Spleen (tissue), 11 donors: ENCODE measurements around the gene ASAP2. TPM values are rescaled to one million over a fixed set of nuclear protein-coding genes. Genes with fewer than 3 reads are reported as not detected.
"Not testable (repeated sequence)": the region's sequence is repeated elsewhere in the genome, so short reads cannot be mapped to it uniquely, and the experiment has no call there.

Experiments
- DNase-seq: peaks from one replicate; pipeline ENCODE4 v3.0.0-alpha.2; 2020
- H3K27ac ChIP-seq, 8 donors: fragments of 200-600 bp; sonication (generic) in 7 of 8; 1 replicate in 4 of 8; 2 replicates in 4 of 8; pipeline versions ENCODE4 v1.5.0 to v1.8.0; 2016 to 2021; ENCODE audit warnings: inconsistent platforms in 4 of 8, mild to moderate bottlenecking in 4 of 8, moderate library complexity in 1 of 8
- H3K27me3 ChIP-seq, 7 donors: fragments of 200-600 bp; sonication (generic) in 6 of 7; replicated peaks in 1 of 7; 1 replicate in 4 of 7; 2 replicates in 3 of 7; pipeline versions ENCODE4 v1.5.0 to v1.8.0; 2016 to 2021; ENCODE audit warnings: inconsistent platforms in 3 of 7, mild to moderate bottlenecking in 1 of 7
- H3K36me3 ChIP-seq, 6 donors: fragments of 200-600 bp; sonication (generic) in 5 of 6; 1 replicate in 4 of 6; 2 replicates in 2 of 6; pipeline versions ENCODE4 v1.5.0 to v1.8.0; 2016 to 2021; ENCODE audit warnings: inconsistent platforms in 2 of 6
- H3K4me1 ChIP-seq, 6 donors: fragments of 200-600 bp; sonication (generic) in 5 of 6; 1 replicate in 3 of 6; 2 replicates in 3 of 6; pipeline versions ENCODE4 v1.5.0 to v1.8.0; 2016 to 2021; ENCODE audit warnings: inconsistent platforms in 3 of 6
- H3K4me3 ChIP-seq, 8 donors: fragments of 200-600 bp; sonication (generic) in 7 of 8; 1 replicate in 4 of 8; 2 replicates in 4 of 8; pipeline versions ENCODE4 v1.5.0 to v1.8.0; 2016 to 2021; ENCODE audit warnings: inconsistent platforms in 4 of 8, mild to moderate bottlenecking in 4 of 8, moderate library complexity in 2 of 8
- H3K9me3 ChIP-seq, 8 donors: fragments of 200-600 bp; sonication (generic) in 7 of 8; 1 replicate in 4 of 8; 2 replicates in 4 of 8; pipeline versions ENCODE4 v1.5.0 to v1.8.0; 2016 to 2021; ENCODE audit warnings: inconsistent platforms in 4 of 8
- CTCF ChIP-seq, 11 experiments: fragments of 200-600 bp in 7 of 11; fragments of 450-650 bp in 4 of 11; sonication (generic) in 4 of 11; IDR thresholded peaks in 8 of 11; conservative IDR thresholded peaks in 3 of 11; 1 replicate in 7 of 11; 2 replicates in 4 of 11; pipeline versions ENCODE4 v1.4.0 to v1.8.0; 2016 to 2021; ENCODE audit warnings: antibody characterized with exemption in 11 of 11, inconsistent platforms in 4 of 11, mild to moderate bottlenecking in 1 of 11
- POLR2A ChIP-seq, 3 donors: fragments of 450-650 bp; IDR thresholded peaks; one replicate each; pipeline ENCODE4 v1.5.1; 2017; ENCODE audit warnings: antibody characterized with exemption in 3 of 3, mild to moderate bottlenecking in 1 of 3
- POLR2AphosphoS5 ChIP-seq, 3 donors: sonication (generic); formaldehyde crosslinking; IDR thresholded peaks; one replicate each; pipeline ENCODE4 v1.5.1; 2017; ENCODE audit warnings: antibody characterized with exemption in 3 of 3
- WGBS, 5 donors: extraction: QIAGEN DNeasy Blood & Tissue Kit in 3 of 5; methylation state at CpG; one replicate each; pipeline versions ENCODE4 v1.1.5 to v1.1.7; 2013 to 2018; 5-methylcytosine and 5-hydroxymethylcytosine counted together
- intact Hi-C: fragments of 100-400 bp; cut with DNase I; formaldehyde crosslinking; loops from one replicate; pipeline ENCODE4 v1.15.0; 2023; ENCODE audit warnings: low total_unique reads
- polyA plus RNA-seq, 3 donors: library from polyadenylated mRNA; stranded (reverse); fragments of 200-250 nt; gene quantifications; one replicate each; pipeline ENCODE4 v1.2.1, GENCODE V29; 2013
- total RNA-seq, 7 donors: library from RNA; depleted of rRNA in 3 of 7; stranded (reverse); fragments of >200 nt in 3 of 7; fragmentation: NEBNext Ultra II Directional in 4 of 7; extraction: Animal tissue kit (Norgen Biotek cat#: 25700) in 4 of 7; gene quantifications; one replicate each; pipeline versions ENCODE4 v1.1.0 to v1.2.1, GENCODE V29; 2016 to 2021
- donor health status: healthy with polysubstance abuse.
- donor health status: DM: no; HTN: no; CAD: no; lungs with moderate emphysema.
- donor health status: DM: no; HTN: no; CAD: no.
- donor health status: Bipolar disorder and iron deficiency.
- donor health status: healthy.
- donor health status: DM: no; HTN: no; CAD: no.
- donor health status: DM: yes; HTN: yes; CAD: no.

ASAP2 gene
- total and polyA plus RNA-seq, 10 donors = 0.93 to 3.0 (median 2.2) TPM

- Histone ChIP-seq H3K4me3 (no peak overlapping the region), H3K36me3 (no peaks in the 10 kb centered on the region), H3K27ac (no peak overlapping the region), H3K4me1 (peaks cover 0 to 9% (median 0%) of the 10 kb centered on the region in 6 donors), H3K9me3 (no peaks in the 10 kb centered on the region), H3K27me3 (peaks cover 0 to 5% (median 0%) of the 10 kb centered on the region in 7 donors)
- TF ChIP-seq POLR2AphosphoS5 (IDR thresholded peaks at IDR 0.05) (no peak), POLR2A (IDR thresholded peaks at IDR 0.05) (no peak), CTCF (IDR thresholded peaks at IDR 0.05 in 8 of 11, conservative IDR thresholded peaks at IDR 0.05 in 3 of 11) (no peak)
- DNase-seq = peak; percentile 37
- WGBS, 5 donors = 80 to 92% (median 91%) methylated on average over 13 of the region's 13 CpGs
- intact Hi-C loops = no loop called here
These were observed 185.5 kb downstream of the ASAP2 start for GRCh38 chr2:9391961-9392720.

GRCh38 chr2:9392898-9393765 is 186.5 kb downstream of the ASAP2 start:
- H3K9me3 ChIP-seq = no peaks in the 10 kb centered on the region
- TF ChIP-seq POLR2A (IDR thresholded peaks at IDR 0.05) (no peak), CTCF (IDR thresholded peaks at IDR 0.05 in 8 of 11, conservative IDR thresholded peaks at IDR 0.05 in 3 of 11) (no peak), POLR2AphosphoS5 (IDR thresholded peaks at IDR 0.05) (no peak)
- peaks cover 0 to 5% (median 0%) of the 10 kb centered on the region in 7 donors for H3K27me3 ChIP-seq
- H3K36me3 ChIP-seq = no peaks in the 10 kb centered on the region
- intact Hi-C loops = no loop called here
- 59 to 84% (median 77%) methylated on average over 27 to 28 of the region's 28 CpGs for WGBS, 5 donors
- H3K4me3 ChIP-seq = no peak overlapping the region
- peak; percentile 60 for DNase-seq
- peaks cover 0 to 9% (median 0%) of the 10 kb centered on the region in 6 donors for H3K4me1 ChIP-seq
- H3K27ac ChIP-seq = no peak overlapping the region

DNA sequence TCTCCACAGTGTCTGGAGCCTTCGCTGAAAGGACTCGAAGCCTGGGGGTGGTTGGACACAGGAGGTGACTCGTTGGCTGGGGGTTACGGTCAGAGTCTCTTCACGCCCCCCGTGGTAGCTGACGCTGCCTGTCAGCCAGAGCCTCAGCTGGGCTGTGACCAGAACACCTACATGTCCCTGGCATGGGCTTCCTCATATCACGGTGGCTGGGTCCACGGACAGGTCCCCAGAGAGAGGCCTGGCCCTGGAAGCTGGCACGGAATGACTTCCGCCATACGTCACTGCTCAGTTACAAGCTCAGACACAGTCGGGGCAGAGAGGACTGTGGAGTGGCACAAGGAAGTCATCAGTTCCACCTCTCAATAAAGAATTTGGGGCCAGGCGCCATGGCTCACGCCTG is 188.2 kb downstream of the ASAP2 start:
- Histone ChIP-seq H3K4me1 (peaks cover 0 to 9% (median 0%) of the 10 kb centered on the region in 6 donors), H3K36me3 (no peaks in the 10 kb centered on the region), H3K27ac (no peak overlapping the region), H3K4me3 (no peak overlapping the region), H3K27me3 (peaks cover 0 to 5% (median 0%) of the 10 kb centered on the region in 7 donors), H3K9me3 (no peaks in the 10 kb centered on the region)
- no peak for TF ChIP-seq POLR2AphosphoS5 (IDR thresholded peaks at IDR 0.05)
- no peak for TF ChIP-seq POLR2A (IDR thresholded peaks at IDR 0.05)
- TF ChIP-seq CTCF (IDR thresholded peaks at IDR 0.05 in 8 of 11, conservative IDR thresholded peaks at IDR 0.05 in 3 of 11) = no peak
- intact Hi-C loops = no loop called here
- peak; percentile 61 for DNase-seq
- 88 to 94% (median 92%) methylated on average over 11 to 15 of the region's 15 CpGs for WGBS, 5 donors

- peak; percentile 45 for DNase-seq
- Histone ChIP-seq H3K27ac (no peak overlapping the region), H3K36me3 (no peaks in the 10 kb centered on the region)
These were observed 190.6 kb downstream of the ASAP2 start for GRCh38 chr2:9397201-9397600.

GRCh38 chr2:9398251-9398650 is 191.6 kb downstream of the ASAP2 start:
- 93 to 99% (median 94%) methylated on average over 11 of the region's 11 CpGs for WGBS, 5 donors
- not testable (repeated sequence) for H3K27ac ChIP-seq, H3K36me3 ChIP-seq

More at GRCh38 chr2:9397201-9397600, 190.6 kb downstream of the ASAP2 start:
- WGBS, 5 donors = 91 to 97% (median 93%) methylated on average over 14 of the region's 14 CpGs
- Histone ChIP-seq H3K4me3 (no peak overlapping the region), H3K4me1 (peaks cover 0 to 9% (median 0%) of the 10 kb centered on the region in 6 donors), H3K27me3 (peaks cover 0 to 9% (median 0%) of the 10 kb centered on the region in 7 donors), H3K9me3 (no peaks in the 10 kb centered on the region)
- TF ChIP-seq POLR2AphosphoS5 (IDR thresholded peaks at IDR 0.05) = no peak
- TF ChIP-seq CTCF (IDR thresholded peaks at IDR 0.05 in 8 of 11, conservative IDR thresholded peaks at IDR 0.05 in 3 of 11) = no peak
- TF ChIP-seq POLR2A (IDR thresholded peaks at IDR 0.05) = no peak
- intact Hi-C loops = no loop called here

More at GRCh38 chr2:9398251-9398650, 191.6 kb downstream of the ASAP2 start:
- H3K9me3 ChIP-seq, H3K4me3 ChIP-seq, H3K27me3 ChIP-seq, H3K4me1 ChIP-seq, intact Hi-C loops: not testable (repeated sequence)
- DNase-seq = peak; percentile 13
